HepG2 (cell line): ENCODE results near the gene YPEL3. TPM values are rescaled to one million over a fixed set of nuclear protein-coding genes. Genes with fewer than 3 reads are reported as not detected.

Experiments
- ATF4 ChIP-seq, 2 experiments: fragments of 450-650 bp in 1 of 2; sonication (generic) in 1 of 2; formaldehyde crosslinking; IDR thresholded peaks; 2 replicates each; pipeline versions ENCODE4 v1.5.0 to v1.8.0; 2020 to 2022; ENCODE audit warnings: mild to moderate bottlenecking in 1 of 2, missing genetic modification reagents in 1 of 2
- ATF5 ChIP-seq: sonication (generic); formaldehyde crosslinking; IDR thresholded peaks from 2 replicates; pipeline ENCODE4 v1.4.0; 2020; ENCODE audit warnings: mild to moderate bottlenecking, low read depth, missing genetic modification reagents
- DZIP1 ChIP-seq: sonication (generic); formaldehyde crosslinking; IDR thresholded peaks from 2 replicates; pipeline ENCODE4 v1.5.0; 2020; ENCODE audit warnings: mild to moderate bottlenecking, missing genetic modification reagents
- RFXANK ChIP-seq: IDR thresholded peaks from 2 replicates; pipeline ENCODE4 v1.6.1; 2016
- TRIM24 ChIP-seq: sonication (generic); formaldehyde crosslinking; IDR thresholded peaks from 2 replicates; pipeline ENCODE4 v1.8.0; 2022; ENCODE audit warnings: mild to moderate bottlenecking, missing genetic modification reagents
- ZFX ChIP-seq: sonication (generic); formaldehyde crosslinking; IDR thresholded peaks from 2 replicates; pipeline ENCODE4 v1.4.0; 2020; ENCODE audit warnings: mild to moderate bottlenecking, low read depth, missing genetic modification reagents, moderate library complexity
- ZNF382 ChIP-seq: sonication (generic); formaldehyde crosslinking; IDR thresholded peaks from 2 replicates; pipeline ENCODE4 v1.5.0; 2020; ENCODE audit warnings: missing genetic modification reagents, mild to moderate bottlenecking, borderline replicate concordance
- ZNF646 ChIP-seq: sonication (generic); formaldehyde crosslinking; IDR thresholded peaks from 2 replicates; pipeline ENCODE4 v1.9.0; 2021; ENCODE audit warnings: mild to moderate bottlenecking, missing genetic modification reagents
- ZNF687 ChIP-seq: sonication (generic); formaldehyde crosslinking; IDR thresholded peaks from 2 replicates; pipeline ENCODE4 v1.5.1; 2020; ENCODE audit warnings: mild to moderate bottlenecking, missing genetic modification reagents, moderate library complexity
- polyA plus RNA-seq, 8 experiments: library from polyadenylated mRNA; depleted of rRNA in 3 of 8; stranded (reverse) in 7 of 8; unstranded in 1 of 8; fragments of >200 nt; fragmentation: Illumina TruSeq in 4 of 8; extraction: Trizol in 4 of 8; gene quantifications; 2 replicates each; pipeline versions ENCODE4 v1.2.1 to v1.2.3, GENCODE V29; 2011 to 2016; ENCODE audit warnings: low read depth in 4 of 8, missing spikeins in 1 of 8, mixed read lengths in 1 of 8; ENCODE audit not compliant: insufficient read depth in 1 of 8
- total RNA-seq, 5 experiments: library from RNA; depleted of rRNA; stranded (reverse); fragments of >200 nt; fragmentation: Illumina TruSeq; extraction: Trizol; gene quantifications; 2 replicates each; pipeline ENCODE4 v1.2.3, GENCODE V29; 2016; ENCODE audit warnings: low read depth in 1 of 5

The YPEL3 gene
- total and polyA plus RNA-seq, 2 of the 13 experiments (the other 11 are each of a cell fraction or from before 2014, with no cell fraction given): 5.4 to 47.0 TPM

- peak; percentile 52; the same call in 1 of the 2 replicates for TF ChIP-seq ZNF646 (CRISPR knock-in tag)
- no peak for TF ChIP-seq TRIM24
- no peak for TF ChIP-seq ATF5 (CRISPR knock-in tag)
- no peak for TF ChIP-seq DZIP1 (CRISPR knock-in tag)
- TF ChIP-seq ZFX (CRISPR knock-in tag): peak; percentile 82
- TF ChIP-seq ZNF687 (CRISPR knock-in tag): peak; percentile 73
- TF ChIP-seq ATF4 (CRISPR knock-in tag; IDR thresholded peaks at IDR 0.05): no peak
- no peak for TF ChIP-seq ZNF382 (CRISPR knock-in tag)
- 0 out of 2 replicates have a peak, but pooled peaks have one; percentile 28 for TF ChIP-seq RFXANK (CRISPR knock-in tag)
Measured at GRCh38 chr16:30054959-30055553, 41.0 kb downstream of the YPEL3 start (continued).
